ENCODE measurements around the gene RAC2. TPM values are rescaled to one million over a fixed set of nuclear protein-coding genes. Genes with fewer than 3 reads are reported as not detected.

RAC2 gene
- total and polyA plus RNA-seq, 3 donors from 2014 or later = 1.2 to 15.5 (median 10.7) TPM

GRCh38 chr22:37230673-37231405, 13.2 kb downstream of the RAC2 start:
- no peaks in the 10 kb centered on the region for H3K9me3 ChIP-seq
- no peak overlapping the region for H3K4me3 ChIP-seq
- peaks cover 25% of the 10 kb centered on the region for H3K4me1 ChIP-seq
- WGBS, 2 donors = 50 to 74% methylated on average over 14 of the region's 14 CpGs
- H3K36me3 ChIP-seq (ENCODE audit: low read depth, missing control alignments) = no peaks in the 10 kb centered on the region
- H3K27ac ChIP-seq = peak overlapping the region in 1 of 2 donors; percentile 31
- DNase-seq = peak; percentile 84
- TF ChIP-seq CTCF (IDR thresholded peaks at IDR 0.05) (no peak), POLR2A (IDR thresholded peaks at IDR 0.05) (no peak)
- intact Hi-C loops (cut with DNase I; ENCODE audit: low total_unique reads) = no loop called here
- no peaks in the 10 kb centered on the region for H3K27me3 ChIP-seq

- H3K4me1 ChIP-seq = peaks cover 25% of the 10 kb centered on the region
- no peaks in the 10 kb centered on the region for H3K27me3 ChIP-seq
- TF ChIP-seq POLR2A (IDR thresholded peaks at IDR 0.05) (no peak), CTCF (IDR thresholded peaks at IDR 0.05) (no peak)
- WGBS, 2 donors = 52 to 61% methylated on average over 5 to 8 of the region's 8 CpGs
- no peak overlapping the region for H3K27ac ChIP-seq
- H3K4me3 ChIP-seq = no peak overlapping the region
- no peaks in the 10 kb centered on the region for H3K9me3 ChIP-seq
- DNase-seq = no peak
- H3K36me3 ChIP-seq (ENCODE audit: low read depth, missing control alignments) = no peaks in the 10 kb centered on the region
- intact Hi-C loops (cut with DNase I; ENCODE audit: low total_unique reads) = no loop called here
Observed at GRCh38 chr22:37229805-37230672, 14.0 kb downstream of the RAC2 start.

GRCh38 chr22:37229012-37229804, 14.9 kb downstream of the RAC2 start:
- no peaks in the 10 kb centered on the region for H3K27me3 ChIP-seq
- H3K36me3 ChIP-seq (ENCODE audit: low read depth, missing control alignments) = no peaks in the 10 kb centered on the region
- H3K4me1 ChIP-seq = peaks cover 22% of the 10 kb centered on the region
- intact Hi-C loops (cut with DNase I; ENCODE audit: low total_unique reads) = no loop called here
- no peak overlapping the region for H3K4me3 ChIP-seq
- no peak for DNase-seq
- no peak for TF ChIP-seq POLR2A (IDR thresholded peaks at IDR 0.05)
- no peak for TF ChIP-seq CTCF (IDR thresholded peaks at IDR 0.05)
- H3K9me3 ChIP-seq = no peaks in the 10 kb centered on the region
- no peak overlapping the region for H3K27ac ChIP-seq
- 66 to 67% methylated on average over 6 to 7 of the region's 7 CpGs for WGBS, 2 donors

- Histone ChIP-seq H3K4me3 (no peak overlapping the region), H3K4me1 (peaks cover 19% of the 10 kb centered on the region), H3K36me3 (ENCODE audit: low read depth, missing control alignments) (no peaks in the 10 kb centered on the region), H3K27ac (no peak overlapping the region), H3K27me3 (no peaks in the 10 kb centered on the region), H3K9me3 (no peaks in the 10 kb centered on the region)
- TF ChIP-seq CTCF (IDR thresholded peaks at IDR 0.05) = no peak
- no peak for TF ChIP-seq POLR2A (IDR thresholded peaks at IDR 0.05)
- DNase-seq = no peak
- 80% methylated on average over 19 to 20 of the region's 20 CpGs for WGBS, 2 donors
- intact Hi-C loops (cut with DNase I; ENCODE audit: low total_unique reads) = no loop called here
Observed at GRCh38 chr22:37228106-37229011, 15.7 kb downstream of the RAC2 start.
